Astrocyte of the cerebellum (primary cell): Measurements from ENCODE around the gene ZMIZ1.

Experiments used
- DNase-seq: peaks from one replicate; pipeline ENCODE4 v3.0.0-alpha.2; 2011; ENCODE audit warnings: low read depth
- H3K4me3 ChIP-seq: 2 replicates; pipeline ENCODE4 v1.5.1; 2011; ENCODE audit warnings: mild to moderate bottlenecking, low read depth, low read length, moderate library complexity
- CTCF ChIP-seq: IDR thresholded peaks from 2 replicates; pipeline ENCODE4 v1.5.1; 2012; ENCODE audit warnings: low read length, low read depth, moderate library complexity, mild to moderate bottlenecking; ENCODE audit errors: missing control alignments
- in situ Hi-C: cut with HindIII; loops from 2 replicates; pipeline ENCODE4 v1.10.0; 2017; ENCODE audit warnings: low sequenced_read_pairs

The ZMIZ1 gene

GRCh38 chr10:79226391-79227245, 157.9 kb downstream of the ZMIZ1 start:
- in situ Hi-C loops = no loop called here
- DNase-seq = no peak
- no peak overlapping the region for H3K4me3 ChIP-seq
- TF ChIP-seq CTCF = no peak

GRCh38 chr10:79229071-79229541, 160.3 kb downstream of the ZMIZ1 start:
- in situ Hi-C loops = no loop called here
- H3K4me3 ChIP-seq = no peak overlapping the region
- no peak for DNase-seq
- no peak for TF ChIP-seq CTCF

- in situ Hi-C loops = no loop called here
- no peak for DNase-seq
- no peak overlapping the region for H3K4me3 ChIP-seq
- TF ChIP-seq CTCF = no peak
Measured at GRCh38 chr10:79229830-79230327, 161.1 kb downstream of the ZMIZ1 start.

GRCh38 chr10:79230328-79230830, 161.6 kb downstream of the ZMIZ1 start:
- no peak for TF ChIP-seq CTCF
- in situ Hi-C loops = no loop called here
- DNase-seq = no peak
- H3K4me3 ChIP-seq = no peak overlapping the region

GRCh38 chr10:79230850-79231249, 162.1 kb downstream of the ZMIZ1 start:
- in situ Hi-C loops = no loop called here
- no peak overlapping the region for H3K4me3 ChIP-seq
- TF ChIP-seq CTCF = no peak
- DNase-seq = no peak

GRCh38 chr10:79231908-79232307, 163.1 kb downstream of the ZMIZ1 start:
- H3K4me3 ChIP-seq = no peak overlapping the region
- in situ Hi-C loops = no loop called here
- DNase-seq = no peak
- TF ChIP-seq CTCF = no peak
